Heart left ventricle (tissue), 13 donors: ENCODE data around the gene ACSL1.

ENCODE experiments used
- CTCF ChIP-seq, 12 donors: fragments of 200-600 bp; sonication (generic) in 4 of 12; IDR thresholded peaks; one replicate each; pipeline versions ENCODE4 v1.5.0 to v1.8.0; 2018 to 2022; ENCODE audit warnings: antibody characterized with exemption in 12 of 12, mild to moderate bottlenecking in 5 of 12
- POLR2A ChIP-seq, 2 donors: fragments of 450-650 bp; IDR thresholded peaks; one replicate each; pipeline ENCODE4 v1.6.1; 2017; ENCODE audit warnings: antibody characterized with exemption in 2 of 2, mild to moderate bottlenecking in 2 of 2, moderate library complexity in 2 of 2
- donor health status: ischemic (EF 13 %, LVEDD 7.1; RV severe dilation, severe dysfunction).
- donor health status: DM: no; HTN: yes; CAD: no.
- donor health status: DM: no; HTN: no; CAD: no.
- donor health status: ischemic (EF 25% LVEDD 6.9; RV normal size, moderate dysfunction).
- donor health status: ischemic (EF 25% LVEDD 5.7; RV mildly dilated, moderate dysfunction).
- donor health status: ischemic (EF 35%, LVEDD 5.7; RV mildly dilated, moderate dysfunction).
- donor health status: nonischemic (EF 11% LVEDD 7.7; RV severe dilation, severe dysfunction).
- donor health status: DM: yes; HTN: yes; CAD: no.
- donor health status: PGD.
- donor health status: ischemic (EF 29% LVEDD 5.4; RV normal size, mild dysfunction).
- donor health status: nonischemic (EF 23%, LVEDD 6.1; RV moderate dilation, normal function).

GRCh38 chr4:184734758-184735157 lies 91.0 kb downstream of the ACSL1 start:
- no peak for TF ChIP-seq CTCF (IDR thresholded peaks at IDR 0.05)
- TF ChIP-seq POLR2A (IDR thresholded peaks at IDR 0.05), result no peak
